ENCODE measurements around the gene RFT1.
"Not testable (repeated sequence)": the region's sequence is repeated elsewhere in the genome, so short reads cannot be mapped to it uniquely, and the experiment has no call there.

The RFT1 gene

DNA sequence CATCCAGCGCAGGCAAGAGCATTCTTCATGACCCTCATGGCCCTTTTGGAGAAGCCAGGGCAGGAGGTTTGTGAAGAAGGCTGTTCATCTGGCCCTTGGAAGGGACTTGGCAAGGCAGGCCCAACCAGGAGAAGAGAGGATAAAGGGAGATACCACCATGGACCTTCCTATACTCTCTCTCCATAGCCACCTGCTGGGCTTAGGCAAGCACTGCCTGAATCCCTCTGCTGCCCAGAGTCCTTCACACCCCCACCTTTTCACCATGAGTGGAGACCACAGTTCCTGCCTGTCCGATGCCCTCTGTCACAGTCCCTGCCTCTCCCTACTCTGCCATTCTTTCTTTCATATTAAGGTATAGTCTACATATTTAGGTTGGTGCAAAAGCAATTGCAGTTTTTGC lies 73.8 kb downstream of the RFT1 start:
- DNase-seq: no peak

DNA sequence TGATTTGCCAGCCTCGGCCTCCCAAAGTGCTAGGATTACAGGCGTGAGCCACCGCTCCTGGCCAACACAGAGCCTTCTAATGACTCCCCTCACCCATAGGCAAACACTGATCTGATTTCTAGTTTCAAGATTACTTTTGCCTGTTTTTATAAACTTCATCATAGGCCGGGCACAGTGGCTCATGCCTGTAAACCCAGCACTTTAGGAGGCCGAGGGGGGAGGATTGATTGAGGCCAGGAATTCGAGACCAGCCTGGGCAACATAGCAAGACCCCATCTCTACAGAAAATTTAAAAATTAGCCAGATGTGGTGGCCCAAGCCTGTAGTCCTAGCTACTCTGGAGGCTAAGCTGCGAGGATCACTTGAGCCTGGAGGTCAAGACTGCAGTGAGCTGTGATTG lies 76.0 kb downstream of the RFT1 start:
- DNase-seq: not testable (repeated sequence)

DNA sequence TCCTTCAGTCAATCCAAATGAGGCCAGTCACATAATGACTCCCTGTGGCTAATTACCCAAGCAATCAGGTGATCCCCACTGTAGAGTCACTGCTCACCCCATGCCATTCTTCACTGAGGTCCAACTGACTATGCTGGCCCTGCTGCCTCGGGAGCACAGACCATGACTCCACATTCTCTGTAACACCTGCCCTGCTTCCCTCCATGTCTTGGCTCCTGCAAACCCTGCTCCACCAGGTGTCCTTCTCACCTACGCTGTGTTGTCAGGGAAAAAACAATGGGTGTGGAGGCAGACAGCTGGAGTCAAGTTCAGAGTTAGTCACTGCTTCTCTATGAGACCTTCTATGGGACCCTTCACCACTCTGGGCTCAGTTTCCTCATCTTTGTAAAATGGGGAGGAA lies 78.3 kb downstream of the RFT1 start:
- no peak for DNase-seq

DNA sequence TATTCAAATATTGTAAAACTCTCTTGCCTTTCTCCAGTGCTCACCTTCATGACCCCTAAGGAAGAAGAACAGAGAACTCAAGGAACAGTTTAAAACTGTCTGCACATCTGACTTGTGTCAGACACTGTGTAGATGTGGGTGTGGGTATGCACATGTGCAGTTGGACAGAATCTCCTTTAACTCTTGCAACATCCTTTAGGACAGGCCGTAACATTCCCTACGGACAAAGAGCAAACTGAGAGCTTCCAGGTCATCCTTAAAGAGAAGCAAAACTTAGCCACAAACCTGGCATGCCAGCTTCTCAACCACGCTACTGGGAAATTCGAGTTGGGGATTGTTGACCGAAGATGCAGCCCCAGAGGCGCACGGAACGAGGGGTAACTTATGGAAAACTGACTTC lies 80.2 kb downstream of the RFT1 start:
- no peak for DNase-seq

DNA sequence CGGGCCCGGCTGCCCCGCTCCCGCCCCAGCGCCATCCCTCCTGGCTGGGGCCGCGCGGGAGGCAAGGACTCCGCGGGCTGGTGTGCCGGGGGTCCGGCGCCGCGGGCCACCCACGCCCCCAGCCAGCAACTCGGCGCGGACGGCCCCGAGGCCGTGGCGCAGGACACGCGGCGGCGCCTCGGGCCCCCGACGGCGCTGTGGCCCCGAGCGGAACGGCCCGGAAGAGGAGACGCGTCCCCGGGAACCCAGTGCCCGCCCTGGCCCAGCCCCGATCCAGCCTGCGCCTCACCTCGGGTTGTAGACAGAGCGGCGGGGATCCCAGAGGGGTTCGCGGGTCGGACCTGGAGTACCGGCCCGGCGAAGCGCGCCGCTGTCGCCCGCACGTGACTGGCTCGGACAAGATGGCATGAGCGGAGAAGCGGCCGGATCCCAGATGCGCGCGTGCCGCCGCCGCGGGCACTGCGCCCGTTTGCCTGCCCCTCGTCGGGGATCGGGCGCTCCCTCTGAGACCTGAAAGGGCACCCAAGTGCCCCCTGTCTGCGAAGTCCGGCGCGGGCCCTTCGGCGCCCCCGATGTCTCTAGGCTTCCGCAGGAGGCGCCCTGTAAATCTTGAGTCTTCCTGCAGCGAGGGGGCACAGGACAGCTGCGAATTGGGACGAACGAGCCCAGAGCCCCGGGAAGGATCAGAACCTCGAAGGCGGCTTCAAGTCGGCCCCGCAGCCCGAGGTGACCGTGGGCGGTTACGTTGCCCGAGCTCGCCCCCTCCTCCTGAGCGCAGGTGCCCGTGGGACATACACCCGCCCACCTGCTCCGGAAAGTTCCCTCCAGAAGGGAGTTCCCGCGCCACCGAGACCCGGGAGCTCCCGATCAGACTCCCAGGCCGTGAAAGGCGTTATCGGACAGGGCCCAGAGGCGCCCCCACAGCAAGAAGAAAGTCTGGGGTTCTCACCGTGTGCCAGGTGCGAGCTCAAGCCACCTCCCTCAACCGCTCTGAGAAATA lies 83.8 kb downstream of the RFT1 start:
- DNase-seq: peak; percentile 67

DNA sequence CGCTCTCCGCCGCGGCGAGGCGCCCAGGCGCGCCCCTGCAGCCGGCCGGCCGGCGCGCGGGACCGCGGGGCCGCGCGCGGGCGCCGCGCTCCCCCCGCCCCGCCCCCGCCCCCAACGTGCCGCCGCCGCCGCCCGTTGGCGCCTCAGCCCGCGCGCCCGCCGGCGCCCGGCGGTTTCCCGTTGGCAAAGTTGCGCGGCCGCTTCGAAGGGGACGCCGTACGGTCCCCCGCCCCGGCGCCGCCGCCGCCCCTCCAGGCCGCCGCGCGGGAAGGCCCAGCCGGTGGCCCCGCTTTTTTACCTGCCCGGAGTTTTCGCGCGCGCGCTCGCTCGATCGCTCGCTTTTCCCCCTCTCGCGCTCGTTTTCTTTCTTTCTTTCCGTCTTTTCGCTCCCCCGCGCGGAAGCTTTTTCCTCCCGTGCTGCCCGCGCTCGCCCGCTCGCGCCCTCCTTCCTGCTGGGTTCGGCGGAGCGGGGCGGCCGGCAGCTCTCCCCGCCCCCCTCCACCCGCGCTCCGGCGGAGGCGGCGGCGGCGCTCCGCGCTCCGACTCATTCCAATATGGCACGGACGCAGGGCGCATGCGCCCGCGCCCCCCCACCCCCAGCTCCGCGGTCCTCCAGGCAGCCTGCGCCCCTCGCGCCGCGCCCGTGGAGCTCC lies 84.6 kb downstream of the RFT1 start, which contains the start of gene SFMBT1:
Gene SFMBT1 (minus strand): TSS at position 556 of the 653 bp plus-strand sequence. CDS start 76,945 bp downstream, outside the sequence.
- DNase-seq: peak; percentile 84

DNA sequence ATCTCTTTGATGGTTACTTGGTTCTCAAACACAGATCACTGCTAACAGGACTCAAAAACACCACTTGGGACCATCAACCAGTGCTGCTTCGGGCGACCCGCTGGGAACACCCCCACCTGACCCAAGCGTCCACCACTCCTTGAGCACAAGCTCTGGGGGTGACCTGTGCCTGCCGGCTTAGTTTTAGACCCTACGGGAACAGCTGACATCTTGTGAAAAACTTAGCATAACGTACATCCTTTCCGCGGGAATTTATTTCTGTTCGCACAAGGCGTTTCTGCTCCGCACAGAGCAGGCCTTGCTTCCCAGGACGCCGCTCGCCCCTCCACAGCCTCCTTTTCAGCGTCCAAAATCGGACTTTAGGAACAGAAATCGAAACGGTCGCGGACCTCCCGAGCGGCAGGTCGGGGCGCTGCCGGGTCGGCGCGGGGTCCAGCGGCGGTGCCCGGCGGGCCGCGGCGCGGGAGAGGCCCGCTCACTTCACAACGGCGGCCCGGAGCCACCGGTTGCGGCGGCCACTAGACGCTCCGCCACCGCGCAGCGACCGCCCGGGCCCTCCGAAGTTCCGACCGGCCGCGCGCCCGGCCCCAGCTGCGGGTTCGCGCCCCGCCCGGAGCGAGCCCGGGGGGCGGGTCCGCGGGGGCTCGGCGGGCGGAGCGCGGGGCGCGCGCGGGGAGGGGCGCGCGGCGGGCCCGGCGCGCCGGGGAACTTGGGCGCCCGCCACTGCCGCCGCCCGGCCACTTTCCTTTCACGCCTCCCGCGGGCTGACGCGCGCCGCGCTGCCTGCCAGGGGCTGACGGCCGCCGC lies 85.3 kb downstream of the RFT1 start:
- peak; percentile 80 for DNase-seq

DNA sequence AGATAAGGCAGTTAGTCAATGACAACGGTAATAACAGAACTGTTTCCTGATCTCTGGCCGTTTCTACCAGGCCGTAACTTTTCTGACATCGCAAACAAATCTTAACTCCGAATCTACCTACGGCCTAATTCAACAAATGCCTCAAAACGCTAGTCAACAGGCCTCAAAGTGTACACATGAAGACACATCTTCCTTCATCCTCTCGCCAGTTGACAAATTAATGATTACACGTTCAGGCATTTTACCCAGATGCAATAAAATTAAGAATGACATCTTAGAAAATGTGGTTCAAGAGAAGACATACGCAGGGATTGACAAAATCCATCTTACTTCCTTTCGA lies 85.9 kb downstream of the RFT1 start:
- no peak for DNase-seq

DNA sequence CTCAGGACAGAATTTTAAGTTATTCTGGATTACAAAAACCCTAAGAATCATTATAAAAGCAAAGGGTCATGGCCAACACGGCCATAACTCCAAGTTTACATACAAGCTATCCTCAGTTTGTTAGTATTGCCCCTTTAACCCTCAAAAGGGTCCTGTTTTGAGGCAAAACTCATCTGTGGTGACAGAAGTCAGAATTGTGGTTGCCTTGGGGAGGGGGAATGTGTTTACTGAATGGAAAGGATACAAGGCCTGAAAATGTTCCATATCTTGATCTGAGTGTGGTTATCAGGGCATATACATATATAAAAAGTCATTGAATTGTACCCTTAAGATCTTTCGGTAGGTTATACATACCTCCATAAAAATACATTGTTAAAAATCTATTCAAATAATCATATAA lies 86.5 kb downstream of the RFT1 start:
- DNase-seq: no peak

DNA sequence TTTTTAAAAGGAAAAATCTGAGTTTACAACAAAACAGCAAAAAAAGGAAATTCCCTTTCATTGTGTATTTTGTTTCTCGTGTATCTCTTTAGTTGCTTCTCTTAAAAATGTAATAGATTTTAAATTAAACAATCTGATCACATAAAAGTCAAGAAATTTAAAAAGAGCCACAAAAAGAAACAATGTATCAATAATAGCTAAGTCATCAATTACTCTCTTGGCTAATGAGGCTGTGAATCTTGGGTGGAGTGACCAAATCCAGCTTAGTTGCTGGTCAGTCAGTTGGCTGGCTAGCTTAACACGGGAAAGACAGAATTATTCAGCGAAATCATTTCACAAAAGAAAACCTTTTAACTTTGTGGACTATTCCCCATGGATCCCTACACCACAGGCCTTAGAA lies 87.6 kb downstream of the RFT1 start:
- DNase-seq: no peak

DNA sequence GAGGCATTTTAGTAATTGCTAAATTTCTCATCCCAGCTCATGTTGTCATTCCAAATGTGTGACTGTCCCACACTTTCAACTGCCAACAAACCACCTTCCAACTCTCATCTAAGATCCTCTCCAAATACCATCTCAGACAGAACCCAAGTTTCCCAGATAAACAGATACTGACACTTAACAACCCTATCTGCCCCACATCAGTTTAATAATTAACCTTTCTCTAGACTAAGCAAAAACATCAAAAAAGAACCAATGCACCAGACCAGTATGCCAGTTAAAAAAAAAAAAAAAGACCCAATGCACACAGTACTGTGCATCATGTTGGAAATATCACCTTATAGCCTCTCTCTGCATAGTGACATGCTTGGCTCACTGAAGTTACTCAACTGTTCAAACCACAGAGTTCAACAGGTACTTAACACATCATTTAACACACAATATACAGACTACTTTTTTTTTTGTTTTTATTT lies 89.8 kb downstream of the RFT1 start:
- no peak for DNase-seq

DNA sequence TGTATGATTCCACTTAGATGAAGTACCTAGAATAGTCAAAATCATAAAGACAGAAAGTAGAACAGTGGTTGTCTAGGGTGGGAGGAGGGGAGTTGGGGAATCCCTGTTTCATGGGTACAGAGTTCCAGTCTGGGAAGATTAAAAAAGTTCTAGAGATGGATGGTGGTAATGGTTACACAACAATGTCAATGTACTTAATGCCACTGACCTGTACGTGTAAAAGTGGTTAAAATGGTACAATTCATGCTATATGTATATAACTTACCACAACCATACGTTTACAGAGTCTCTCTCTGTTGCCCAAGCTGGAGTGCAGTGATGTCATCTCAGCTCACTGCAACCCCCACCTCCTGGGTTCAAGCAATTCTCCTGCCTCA lies 90.9 kb downstream of the RFT1 start:
- no peak for DNase-seq

DNA sequence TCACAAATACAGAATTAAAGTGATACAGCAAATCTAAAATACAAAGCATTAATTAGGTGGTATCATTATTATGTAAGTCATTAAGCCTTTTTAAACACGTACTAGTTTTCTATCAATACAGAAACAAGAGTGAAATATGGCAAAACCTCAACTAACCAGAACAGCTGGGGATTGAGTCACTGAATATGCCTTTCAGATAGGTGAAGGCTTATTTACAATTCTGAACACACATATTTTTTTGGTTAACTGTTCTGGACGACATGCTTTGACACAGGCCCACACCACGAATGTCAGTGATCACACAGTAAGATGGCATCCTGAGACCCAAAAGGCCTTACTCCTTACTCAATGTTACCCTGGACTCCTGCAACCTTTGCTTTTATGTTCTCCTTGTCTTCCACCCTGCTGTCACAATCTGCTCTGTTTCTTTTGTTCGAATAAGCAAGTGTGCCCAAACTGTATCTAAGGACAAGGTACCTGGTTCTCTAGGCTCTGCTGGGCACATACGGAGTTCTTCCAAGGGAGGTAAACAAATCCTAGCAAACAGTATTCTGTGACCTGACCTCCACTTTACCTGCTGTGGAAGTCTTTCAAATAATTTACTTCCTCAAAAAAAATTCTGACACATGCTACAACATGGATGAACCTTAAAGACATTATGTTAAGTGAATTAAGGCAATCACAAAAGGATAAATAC lies 91.4 kb downstream of the RFT1 start:
- no peak for DNase-seq

Measured in suppressor macrophage treated with lipopolysaccharide for 4 hours (primary cell).